GM21423 (cell line): ENCODE results near the gene GPRC5C.
A peak's percentile ranks its signal among the peaks of the same experiment; 100 is the strongest.
"Not testable (repeated sequence)": the region's sequence is repeated elsewhere in the genome, so short reads cannot be mapped to it uniquely, and the experiment has no call there.

Experiments used
- ATAC-seq: cut with Tn5 transposase; IDR thresholded peaks from one replicate; pipeline ENCODE4 v1.9.1; 2021; ENCODE audit warnings: mild to moderate bottlenecking, moderate library complexity; ENCODE audit not compliant: unreplicated experiment

The GPRC5C gene

DNA sequence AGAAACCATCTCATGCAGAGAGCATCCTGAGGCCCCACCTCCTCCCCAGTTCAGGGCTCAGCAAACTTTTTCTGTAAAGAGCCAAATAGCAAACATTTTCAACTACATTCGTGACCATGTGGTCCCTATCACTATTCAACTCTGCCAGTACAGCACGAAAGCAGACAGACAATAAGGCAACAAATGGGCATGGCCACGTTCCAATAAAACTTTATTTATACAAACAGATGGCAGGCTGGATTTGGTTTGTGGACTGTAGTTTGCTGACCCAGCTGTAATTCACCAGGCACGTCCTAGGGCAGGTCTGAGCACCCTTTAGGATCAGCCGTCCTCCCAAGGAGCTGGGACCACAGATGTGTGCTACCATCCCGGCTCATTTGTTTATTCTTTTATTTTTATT, 27.1 kb upstream of the GPRC5C start:
- no peak for ATAC-seq

DNA sequence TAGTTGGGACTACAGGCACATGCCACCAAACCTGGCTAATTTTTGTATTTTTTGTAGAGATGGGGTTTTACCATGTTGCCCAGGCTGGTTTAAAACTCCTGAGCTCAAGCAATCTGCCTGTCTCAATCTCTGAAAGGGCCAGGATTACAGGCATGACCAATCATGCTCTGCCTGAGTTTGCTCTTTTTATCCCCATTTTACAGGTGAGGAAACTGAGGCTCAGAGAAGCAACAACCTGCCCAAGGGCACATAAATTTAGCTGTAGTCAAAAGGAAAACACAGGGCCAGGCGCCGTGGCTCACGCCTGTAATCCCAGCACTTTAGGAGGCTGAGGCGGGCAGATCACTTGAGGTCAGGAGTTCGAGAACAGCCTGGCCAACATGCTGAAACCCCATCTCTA, 26.6 kb upstream of the GPRC5C start:
- ATAC-seq: not testable (repeated sequence)

DNA sequence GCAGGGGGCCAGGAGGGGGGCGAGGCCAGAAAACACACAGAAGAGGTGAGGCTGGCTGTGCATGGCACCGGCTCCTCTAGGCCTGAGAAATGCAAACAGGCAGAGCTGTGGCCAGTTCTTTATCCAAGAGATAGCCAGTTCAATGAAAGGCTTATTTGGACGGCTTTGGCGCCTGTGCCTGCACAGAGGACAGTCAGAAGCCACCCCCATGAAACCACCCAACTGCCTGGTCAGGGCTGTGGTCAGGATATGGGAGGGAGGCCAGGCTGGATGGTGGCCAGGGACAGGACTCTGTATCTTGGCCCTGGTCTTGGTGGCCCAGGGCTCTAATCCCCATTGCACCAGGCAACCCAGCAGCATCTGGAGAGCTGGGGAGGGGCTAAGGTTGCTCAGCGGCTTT, 24.5 kb upstream of the GPRC5C start:
- no peak for ATAC-seq

DNA sequence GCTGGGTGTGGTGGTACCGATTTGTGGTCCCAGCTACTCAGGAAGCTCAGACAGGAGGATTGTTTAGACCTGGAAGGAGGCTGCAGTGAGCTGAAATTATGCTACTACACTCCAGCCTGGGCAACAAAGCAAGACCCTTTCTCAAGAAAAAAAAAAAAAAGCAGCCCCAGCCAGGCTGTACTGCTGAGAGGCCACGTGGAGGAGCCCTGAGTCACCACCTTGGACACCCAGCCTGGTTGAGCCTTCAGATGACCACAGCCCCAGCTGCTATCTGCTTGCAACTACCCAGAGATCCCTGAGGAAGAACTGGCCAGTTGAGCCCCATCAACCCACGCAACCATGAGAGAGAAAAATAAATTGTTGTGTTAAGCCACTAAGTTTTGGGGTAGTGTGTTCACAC, 23.6 kb upstream of the GPRC5C start:
- no peak for ATAC-seq

DNA sequence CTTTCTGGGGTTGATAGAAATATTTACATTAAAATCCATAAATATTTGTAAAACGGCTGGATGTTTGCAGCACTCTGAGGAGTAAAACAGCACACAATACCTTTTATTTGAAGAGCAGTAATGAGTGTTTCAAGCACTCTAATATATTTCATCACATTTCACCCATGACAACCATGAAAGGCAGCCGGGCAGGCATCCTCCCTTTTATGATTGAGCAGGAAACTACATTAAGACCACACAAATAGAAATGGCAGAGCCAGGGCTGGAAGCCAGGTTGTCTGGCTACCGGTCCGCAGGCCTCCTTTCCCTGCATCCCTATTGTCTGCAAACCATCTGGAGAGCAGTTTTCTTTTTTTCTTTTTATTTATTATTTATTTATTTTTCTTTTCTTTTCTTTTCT, 23.1 kb upstream of the GPRC5C start:
- ATAC-seq: no peak

DNA sequence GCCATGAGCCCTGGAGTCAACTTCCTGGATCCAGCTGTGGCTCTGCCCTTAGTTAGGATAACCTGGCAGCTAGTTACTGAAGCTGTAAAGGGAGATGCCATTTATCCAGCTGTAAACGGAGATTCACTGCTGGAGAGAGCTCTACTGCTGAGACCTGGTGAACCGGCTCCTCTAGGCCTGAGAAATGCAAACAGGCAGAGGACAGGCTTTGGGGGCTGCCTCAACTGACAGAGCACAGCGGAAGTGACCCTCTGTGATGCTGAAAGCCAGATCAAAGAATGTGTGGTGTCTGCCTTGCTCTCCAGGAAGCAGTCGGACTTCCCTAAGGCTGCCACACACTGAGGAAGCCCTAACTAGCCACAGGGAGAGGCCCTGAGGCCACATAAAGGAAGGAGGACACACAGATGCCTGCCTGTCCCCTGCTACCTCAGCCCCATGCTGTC, 21.9 kb upstream of the GPRC5C start:
- no peak for ATAC-seq

DNA sequence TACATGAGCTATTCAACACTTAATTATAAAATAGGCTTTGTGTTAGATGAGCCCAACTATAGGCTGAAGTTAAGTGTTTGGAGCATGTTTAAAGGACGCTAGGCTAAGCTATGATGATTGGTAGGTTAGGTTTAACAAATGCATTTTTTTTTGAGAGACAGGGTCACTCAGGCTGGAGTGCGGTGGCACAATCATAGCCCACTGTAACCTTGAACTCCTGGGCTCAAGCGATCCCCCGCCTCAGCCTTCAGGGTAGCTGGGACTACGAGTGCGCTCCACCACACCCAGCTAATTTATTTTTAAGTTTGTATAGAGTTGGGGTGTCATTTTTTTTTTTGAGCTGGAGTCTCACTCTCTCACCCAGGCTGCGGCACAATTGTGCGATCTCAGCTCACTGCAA, 19.3 kb upstream of the GPRC5C start:
- ATAC-seq: no peak

DNA sequence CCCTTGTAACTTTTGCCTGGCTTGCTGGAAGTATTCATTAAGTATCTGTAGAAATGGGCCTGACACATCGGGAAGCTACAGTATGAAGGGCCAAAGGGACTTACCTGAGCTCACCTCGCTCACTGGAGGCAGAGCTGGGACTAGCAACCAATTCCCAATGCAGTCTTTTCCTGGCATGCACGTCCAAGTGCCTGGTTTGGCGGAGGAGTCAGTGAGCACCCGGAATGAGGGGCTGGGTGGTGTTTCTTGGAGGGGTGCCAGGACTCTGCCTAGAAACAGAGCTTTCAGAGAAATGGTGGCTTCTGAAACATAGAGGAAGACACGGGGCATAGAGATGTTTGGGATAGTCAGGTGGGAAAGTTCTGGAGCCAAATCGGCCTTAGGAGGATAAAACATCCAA, 18.4 kb upstream of the GPRC5C start:
- ATAC-seq: no peak

DNA sequence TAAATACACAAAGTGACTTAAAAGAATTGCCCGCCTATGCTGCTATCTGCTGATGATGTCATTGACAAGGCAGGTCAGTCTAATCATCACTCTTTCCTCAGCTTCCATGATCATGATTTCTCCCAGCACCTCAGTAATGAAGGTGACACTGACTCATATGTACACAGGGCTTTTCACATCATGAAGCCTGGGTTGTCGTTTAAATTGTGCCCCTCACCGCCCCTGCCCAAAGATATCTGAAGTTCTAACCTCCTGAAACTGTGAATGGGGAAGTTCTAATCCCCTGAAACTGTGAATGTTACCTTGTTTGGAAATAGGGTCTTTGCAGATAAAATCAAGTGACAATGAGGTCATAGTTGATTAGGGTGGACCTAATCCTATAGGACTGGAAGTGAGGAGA, 17.4 kb upstream of the GPRC5C start:
- no peak for ATAC-seq

DNA sequence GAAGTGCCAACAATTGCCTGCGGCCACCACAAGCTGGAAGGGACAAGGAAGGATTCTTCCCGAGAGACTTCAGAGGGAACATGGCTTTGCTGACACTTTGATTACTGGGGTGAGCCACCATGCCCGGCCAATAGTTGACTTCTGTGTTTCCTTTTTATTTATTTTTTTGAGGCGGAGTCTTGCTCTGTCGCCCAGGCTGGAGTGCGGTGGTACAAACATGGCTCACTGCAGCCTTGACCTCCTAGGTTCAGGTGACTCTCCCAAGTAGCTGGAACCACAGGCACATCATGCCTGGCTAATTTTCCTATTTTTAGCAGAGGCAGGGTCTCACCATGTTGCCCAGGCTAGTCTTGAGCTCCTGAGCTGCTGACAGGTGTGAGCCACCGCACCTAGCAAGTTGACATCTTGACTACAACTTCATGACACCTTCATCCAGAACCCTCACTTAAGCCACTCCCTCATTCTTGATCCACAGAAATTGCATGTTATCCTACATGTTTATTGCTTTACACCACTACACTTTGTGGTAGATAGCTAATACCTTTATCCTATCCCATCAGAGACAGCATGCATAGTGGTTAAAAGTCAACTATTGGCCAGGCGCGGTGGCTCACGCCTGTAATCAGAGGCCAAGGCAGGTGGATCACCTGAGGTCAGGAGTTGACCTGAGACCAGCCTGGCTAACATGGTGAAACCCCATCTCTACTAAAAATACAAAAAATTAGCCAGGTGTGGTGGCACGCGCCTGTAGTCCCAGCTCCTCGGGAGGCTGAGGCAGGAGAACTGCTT, 16.1 kb upstream of the GPRC5C start:
- ATAC-seq: no peak

DNA sequence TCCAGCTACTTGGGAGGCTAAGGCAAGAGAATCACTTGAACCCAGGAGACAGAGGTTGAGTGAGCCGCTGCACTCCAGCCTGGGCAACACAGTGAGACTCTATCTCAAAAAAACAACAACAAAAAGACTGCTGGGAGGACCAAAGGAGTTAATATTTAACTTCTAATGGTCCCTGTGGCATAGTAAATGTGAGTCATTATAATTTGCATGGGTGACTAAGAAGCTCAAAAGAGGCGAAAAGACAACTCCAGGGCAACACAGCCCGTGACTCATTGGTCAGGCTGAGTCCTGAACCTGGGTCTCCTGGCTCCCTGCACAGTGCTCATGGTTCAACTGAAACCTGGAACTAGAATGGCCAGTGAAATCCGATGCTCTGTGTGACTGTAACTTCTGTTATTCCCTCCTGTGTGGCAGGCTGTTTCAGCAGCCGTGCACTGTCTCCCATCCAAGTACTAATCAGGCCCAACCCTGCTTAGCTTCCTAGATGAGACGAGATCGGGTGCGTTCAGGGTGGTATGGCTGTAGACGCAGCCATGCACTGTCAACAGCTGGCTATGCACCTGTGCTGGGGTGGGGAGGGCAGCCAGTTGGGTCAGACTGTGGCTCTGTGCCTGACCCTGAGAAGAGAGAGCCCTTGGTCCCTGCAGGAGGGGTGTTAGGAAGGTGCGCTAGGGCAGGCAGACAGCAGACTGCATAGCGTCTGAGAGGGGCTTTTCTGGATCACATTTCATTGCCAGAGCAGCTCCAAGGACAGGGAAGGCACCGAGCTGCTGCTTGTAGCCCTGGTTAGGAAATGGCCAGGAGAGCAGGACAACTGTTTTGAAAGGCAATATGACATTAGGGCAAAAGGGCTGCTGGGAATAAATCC, 14.5 kb upstream of the GPRC5C start:
- ATAC-seq: peak; percentile 77

DNA sequence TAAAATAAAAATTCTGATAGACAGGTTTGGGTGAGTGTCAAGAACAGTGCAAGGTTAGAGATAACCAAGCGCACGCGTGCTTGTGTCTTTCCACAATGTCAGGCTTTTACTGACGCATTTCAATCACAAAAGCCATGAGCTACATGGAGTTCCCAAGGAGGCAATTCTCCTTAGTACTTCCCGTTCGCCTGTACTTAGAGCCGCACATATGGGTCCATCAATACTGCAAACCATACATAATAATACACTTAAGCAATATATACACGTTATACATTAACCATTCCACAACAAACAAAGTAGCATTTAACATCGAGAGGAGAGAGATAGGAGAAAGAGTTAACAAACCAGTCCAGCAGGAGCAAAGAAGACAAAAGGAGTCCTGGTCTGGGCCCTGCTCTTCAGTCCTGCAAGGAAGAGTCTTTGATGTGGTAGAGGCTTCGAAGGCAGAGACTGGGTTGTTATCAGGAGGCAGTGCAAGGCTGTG, 11.9 kb upstream of the GPRC5C start:
- no peak for ATAC-seq

DNA sequence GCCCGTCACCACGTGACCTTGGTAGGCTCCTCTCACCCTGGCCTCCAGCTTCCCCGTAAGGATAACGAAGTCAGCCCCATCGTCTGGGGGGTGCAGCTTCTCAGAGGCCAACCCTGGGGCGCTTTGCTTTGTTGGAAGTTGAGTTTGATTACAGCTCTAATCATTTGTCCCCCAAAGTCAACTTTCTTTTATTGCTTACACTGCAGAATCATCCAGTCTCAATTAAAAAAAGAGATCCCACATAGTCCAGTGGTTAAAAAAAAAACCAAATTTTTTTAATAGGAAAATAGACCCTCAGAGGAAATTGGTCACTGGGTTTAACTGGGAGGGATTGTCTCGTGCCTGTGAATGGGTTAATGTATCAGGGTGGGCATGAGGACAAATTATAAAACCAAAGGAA, 7.8 kb upstream of the GPRC5C start:
- ATAC-seq: no peak

DNA sequence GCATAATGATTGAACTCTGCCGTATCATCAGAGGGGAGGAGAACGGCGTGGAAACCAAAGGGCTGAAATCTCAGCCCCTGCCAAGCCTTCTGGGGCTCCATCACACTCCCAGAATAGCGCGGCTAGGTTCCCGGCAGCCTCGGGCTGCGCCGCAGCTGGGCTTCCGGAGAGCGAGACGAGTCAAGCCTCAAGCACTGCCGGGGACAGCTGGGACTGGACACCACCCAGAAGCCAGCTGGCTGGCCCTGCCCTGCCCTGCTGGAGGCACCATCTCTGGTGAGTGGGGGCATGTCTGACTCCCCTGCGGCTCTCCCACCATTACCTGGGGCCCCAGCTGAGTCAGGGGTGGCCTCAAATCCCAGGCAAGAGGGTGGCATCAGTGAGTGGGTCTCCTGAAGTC, 7.2 kb upstream of the GPRC5C start:
- ATAC-seq: no peak

DNA sequence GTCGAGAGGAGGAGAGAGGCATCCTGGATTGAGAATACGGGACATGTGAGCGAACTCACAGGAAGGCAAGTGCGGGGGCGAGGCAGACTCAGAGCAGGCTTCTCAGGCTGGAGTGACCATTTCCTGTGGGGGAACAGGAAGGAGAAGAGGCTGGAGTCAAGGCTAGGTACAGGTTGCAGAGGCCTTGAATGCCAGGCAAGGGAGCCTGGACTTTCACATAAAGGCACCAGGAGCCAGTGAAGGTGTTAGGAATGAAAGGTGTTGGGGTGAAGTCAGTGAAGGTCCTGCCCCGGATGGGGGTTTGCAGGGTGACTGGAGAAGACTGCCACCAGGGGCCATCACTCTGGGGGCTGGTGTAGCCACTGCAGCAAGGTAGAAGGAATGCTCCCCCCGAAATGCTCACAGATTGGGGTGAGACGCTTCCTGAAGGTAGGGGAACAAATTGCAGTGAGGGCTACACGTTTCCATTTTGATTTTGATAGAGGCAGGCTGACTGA, 5.3 kb upstream of the GPRC5C start:
- ATAC-seq: no peak

DNA sequence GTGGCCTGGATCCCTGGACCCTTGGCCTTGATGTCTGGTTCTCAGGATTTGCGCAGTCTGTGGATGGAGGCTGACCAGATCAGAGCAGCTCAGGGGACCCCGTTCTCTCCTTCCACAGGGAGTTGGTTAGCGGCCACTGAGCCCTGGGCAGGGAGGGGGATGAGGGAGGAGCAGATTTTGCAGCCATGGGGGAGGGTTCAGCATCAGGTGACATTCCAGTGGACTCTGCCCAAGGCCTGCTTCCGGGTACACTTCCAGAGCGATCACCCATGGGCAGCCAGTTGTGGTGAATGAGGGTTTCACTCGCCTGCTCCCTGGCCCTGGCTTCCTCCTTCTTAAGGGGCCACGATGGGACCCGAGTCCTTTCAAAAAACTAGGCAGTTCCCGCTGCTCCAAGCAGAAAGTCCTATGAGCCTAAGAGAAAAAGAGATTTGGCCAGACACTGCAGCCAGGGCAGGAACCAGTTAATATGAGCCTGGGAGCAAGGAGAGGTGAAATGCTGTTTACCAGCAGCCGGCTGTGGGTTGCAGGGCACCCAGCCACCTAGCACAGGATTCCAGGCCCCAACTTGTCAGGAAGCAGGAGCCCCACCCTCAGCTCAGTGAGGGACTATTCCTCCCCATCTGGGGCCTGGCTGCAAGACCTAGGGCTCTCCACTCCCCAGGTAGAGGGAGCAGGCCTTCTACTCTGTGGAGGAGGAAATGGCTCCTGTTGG, 4.7 kb upstream of the GPRC5C start:
- ATAC-seq: no peak

DNA sequence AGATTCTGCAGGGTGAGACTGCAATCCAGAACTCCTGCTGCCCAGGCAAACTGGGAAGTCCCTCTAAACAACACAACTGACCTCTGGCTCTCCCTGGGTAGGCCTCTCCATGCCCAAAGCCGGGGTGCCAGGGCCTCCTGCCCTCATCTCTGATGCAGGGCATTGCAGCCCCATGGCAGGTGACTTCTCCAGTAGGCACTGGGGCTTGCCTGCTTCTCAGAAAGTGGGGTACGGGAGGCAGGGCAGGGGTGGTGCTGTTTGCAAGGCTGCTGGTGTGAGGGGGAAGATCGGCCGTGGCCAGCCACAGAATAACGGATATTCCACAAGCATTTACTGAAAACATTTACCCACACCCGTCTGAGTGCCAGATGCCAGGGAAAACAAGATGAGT, 4.1 kb upstream of the GPRC5C start:
- no peak for ATAC-seq

DNA sequence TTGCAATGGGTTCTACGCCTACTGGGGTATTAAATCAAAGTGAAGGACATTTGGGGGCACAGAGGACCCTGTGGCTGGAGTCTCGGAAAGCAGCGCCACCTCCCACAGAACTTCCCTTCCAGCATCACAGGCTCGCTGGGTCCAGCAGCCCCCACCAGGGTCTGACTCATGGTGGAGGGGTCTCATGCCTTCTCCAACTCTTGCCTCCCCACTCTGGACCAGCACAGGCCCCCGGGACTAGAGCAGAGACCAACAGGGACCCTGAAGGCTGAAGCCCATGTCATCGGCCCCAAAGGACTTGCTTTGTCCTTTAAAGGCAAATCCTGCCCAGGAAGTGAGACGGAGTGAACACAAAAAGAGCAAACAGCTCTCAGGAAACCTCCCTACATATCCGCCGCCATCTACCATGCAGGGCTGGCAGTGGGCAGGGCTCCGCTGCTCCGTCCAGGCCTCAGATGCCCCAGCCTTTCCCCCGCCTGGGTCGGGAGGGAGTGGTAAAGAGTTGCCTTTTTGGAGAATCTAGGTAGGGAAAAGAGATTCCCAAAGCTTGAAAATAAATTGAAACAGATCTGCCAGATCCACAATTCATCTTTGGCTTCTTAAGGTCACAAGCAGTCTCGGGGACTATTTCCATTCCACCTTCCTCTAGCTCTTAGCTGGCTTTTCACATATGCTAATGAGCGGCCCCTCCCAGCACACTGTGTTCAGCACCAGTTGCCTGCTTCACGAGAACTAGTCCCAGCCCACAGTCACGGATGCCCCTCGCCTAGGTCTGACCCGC, 2.1 kb upstream of the GPRC5C start:
- ATAC-seq: peak; percentile 6

DNA sequence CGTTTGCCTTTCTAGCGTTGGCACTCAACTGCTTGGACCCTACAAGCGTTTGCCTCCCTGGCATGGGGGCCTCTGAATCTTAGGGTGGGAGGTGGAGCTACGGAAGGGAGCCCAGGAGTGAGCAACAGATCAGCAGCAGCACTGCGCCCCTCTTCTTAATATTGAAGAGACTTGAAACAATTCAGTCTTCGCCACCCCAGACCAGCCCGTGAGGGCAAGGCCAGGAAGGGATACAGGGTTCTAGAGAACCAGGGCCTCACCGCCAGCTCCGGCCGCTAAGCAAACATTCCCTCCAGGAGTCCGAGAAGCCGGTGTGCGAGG, 1.5 kb upstream of the GPRC5C start:
- ATAC-seq: no peak

DNA sequence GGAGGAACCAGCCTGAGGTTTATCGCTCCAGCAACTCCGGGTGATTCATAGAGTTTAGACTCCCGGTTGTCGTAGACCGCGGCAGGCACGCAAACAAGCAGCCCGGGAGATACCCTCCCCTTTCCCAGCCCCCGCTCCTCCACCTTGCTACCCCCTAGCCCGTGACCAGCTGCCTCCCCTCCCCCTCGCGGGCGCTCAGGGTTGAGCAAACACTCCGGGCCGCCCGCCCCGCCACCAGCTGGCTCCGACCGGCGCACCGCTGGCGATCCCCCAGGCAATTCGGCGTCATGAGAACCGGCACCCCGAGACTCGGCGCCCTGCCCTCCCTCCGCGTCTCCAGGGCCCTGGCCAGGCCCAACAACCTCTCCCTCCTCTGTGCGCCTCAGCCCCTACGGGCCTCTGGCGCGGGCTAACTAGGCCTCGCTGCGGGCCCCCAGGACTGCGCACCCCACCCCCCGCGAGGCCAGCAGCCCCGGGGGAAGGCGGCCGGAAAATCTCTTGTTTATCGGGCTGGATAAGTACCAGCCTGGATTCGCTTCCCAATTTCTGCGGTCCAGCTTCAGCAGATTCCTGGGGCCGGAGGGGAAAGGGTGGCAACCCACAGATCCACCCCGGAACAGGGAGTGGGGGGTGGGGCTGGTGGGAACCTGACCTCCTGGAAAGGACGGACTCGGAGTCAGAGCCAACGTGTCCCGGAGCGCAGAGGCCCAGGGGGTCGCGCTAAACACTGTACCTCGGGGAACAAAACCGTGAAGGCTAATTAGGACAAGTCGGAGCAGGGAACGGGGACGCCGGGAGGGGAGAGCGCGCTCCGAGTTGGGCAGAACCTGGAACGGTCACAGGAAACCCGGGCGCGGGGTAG, 951 bp upstream of the GPRC5C start:
- peak; percentile 55 for ATAC-seq
